ENCODE measurements around the gene DISC1. TPM values are rescaled to one million over a fixed set of nuclear protein-coding genes. Genes with fewer than 3 reads are reported as not detected.

Gene DISC1
- total RNA-seq, 1 experiment from 2014 or later, result 2.8 TPM

DNA sequence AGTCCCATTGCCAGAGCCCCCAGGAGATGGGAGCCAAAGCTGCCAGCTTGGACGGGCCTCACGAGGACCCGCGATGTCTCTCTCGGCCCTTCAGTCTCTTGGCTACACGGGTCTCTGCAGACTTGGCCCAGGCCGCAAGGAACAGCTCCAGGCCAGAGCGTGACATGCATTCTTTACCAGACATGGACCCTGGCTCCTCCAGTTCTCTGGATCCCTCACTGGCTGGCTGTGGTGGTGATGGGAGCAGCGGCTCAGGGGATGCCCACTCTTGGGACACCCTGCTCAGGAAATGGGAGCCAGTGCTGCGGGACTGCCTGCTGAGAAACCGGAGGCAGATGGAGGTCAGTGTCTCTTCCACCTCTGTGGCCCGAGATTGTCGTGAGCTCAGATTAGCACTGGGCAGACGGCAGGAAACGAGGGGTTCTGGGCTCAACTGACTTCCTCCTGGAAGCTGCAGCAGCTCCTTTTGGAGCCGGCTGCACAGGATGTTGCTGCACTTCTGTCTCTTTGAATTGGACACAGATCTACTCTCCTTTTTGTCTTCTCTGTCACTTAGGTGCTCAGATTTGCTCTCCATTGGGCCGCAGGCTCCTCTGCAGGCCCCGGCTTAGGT lies 68.0 kb downstream of the DISC1 start:
- no peaks in the 10 kb centered on the region for H3K36me3 ChIP-seq
- H3K4me3 ChIP-seq, result no peak overlapping the region
- no peaks in the 10 kb centered on the region for H3K27me3 ChIP-seq
- DNase-seq, result no peak
- H3K9me3 ChIP-seq, result no peaks in the 10 kb centered on the region

DNA sequence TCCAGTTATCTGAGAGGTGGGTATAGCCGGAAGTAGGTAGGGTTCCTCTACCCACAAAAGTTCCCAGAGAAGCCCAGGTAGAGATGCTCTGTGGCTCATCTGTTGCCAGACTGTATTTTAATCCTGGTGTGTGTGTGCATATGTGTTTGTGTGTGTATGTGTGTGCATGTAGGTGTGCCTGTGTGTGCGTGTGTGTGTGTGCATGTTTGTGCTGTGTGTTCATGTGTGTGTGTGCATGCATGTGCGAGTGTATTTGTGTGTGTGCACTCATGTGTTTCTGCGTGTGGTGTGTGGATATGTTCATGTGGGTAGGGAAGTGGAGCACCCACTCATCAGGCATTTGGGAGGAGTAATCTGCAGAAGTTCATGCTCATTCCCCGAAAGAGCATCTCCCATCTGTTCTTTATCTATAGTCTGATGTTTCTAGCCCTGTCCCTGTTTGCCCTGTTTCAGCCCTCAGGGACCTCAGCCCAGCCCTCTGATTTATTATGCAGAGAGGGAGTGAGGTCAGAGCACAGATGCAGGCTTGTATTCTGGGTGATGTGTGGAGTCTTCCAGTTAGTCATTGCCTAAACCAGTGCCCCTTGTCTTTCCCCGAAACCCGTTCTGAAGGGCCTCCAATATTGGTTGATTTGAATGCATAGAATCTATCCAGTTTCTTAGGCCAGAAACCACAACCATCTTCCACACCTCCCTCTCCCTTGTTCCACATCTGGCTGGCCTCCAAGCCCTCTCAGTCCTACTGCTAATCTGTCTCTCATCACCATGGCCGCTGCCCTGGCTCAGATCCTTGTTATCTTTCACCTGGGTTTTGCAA lies 69.1 kb downstream of the DISC1 start:
- H3K4me3 ChIP-seq, result no peak overlapping the region
- DNase-seq, result no peak
- H3K9me3 ChIP-seq, result no peaks in the 10 kb centered on the region
- no peaks in the 10 kb centered on the region for H3K27me3 ChIP-seq
- H3K36me3 ChIP-seq, result no peaks in the 10 kb centered on the region

DNA sequence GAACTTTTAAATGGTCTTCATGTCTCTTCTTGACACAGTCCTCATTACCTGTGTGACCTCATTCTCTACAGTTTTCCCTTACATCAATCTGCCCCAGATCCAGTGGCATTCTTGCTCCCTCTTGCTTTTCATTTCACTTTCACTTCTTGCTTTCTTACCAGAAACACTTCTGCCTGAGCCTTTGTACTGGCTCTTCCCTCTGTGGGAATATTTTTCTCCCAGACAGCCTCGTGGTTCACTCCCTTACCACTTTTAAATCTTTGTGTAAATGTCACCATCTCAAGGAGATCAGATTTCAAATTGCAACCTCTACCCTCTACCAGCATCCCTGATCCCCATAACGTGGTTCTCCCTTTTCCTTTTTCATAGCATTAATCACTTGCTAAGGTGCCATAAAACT lies 73.2 kb downstream of the DISC1 start:
- H3K4me3 ChIP-seq, result no peak overlapping the region

DNA sequence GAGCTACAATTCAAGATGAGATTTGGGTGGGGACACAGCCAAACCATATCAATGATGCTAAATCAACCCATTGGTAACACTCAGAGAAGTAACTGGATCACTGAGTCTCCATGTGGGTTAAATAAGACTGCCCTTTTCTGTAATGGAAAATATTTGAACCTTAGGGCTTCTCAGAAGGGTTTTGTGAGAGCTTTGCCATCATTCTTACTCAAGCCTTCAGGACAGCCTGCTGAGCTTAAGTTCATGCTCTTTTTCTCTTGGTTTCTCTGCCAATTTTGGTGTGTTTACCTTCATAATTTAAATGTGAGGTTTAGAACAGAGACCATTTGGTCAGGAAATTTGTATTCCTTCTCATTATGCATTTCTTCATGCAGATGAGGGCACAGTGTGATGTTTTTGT lies 74.7 kb downstream of the DISC1 start:
- DNase-seq, result no peak

More for the DNA sequence above, 73.2 kb downstream of the DISC1 start:
- Histone ChIP-seq H3K27me3 (no peaks in the 10 kb centered on the region), H3K9me3 (no peaks in the 10 kb centered on the region), H3K36me3 (no peaks in the 10 kb centered on the region; the same call in 1 of the 2 replicates)
- no peak for DNase-seq

DNA sequence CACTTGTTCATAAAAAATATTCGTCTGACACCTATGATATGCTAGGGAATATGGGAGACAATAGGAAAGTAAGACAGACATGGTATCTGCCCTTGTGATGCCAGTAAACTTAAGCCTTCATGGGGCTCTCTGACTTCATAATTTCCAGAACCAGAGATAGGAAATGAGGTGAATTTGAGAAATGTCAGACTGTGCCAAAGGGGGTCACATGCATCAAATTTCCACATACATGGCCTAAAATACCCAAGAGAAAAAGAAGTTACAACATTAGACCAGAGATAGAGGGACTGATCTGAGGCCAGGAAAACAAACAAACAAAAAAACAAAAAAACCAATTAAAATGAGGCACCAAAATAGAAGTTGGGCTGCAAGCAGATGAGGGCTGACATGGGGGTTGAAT lies 75.7 kb downstream of the DISC1 start:
- DNase-seq, result no peak
- no peaks in the 10 kb centered on the region; the same call in 1 of the 2 replicates for H3K36me3 ChIP-seq
- H3K27me3 ChIP-seq, result no peaks in the 10 kb centered on the region

More for the DNA sequence above, 74.7 kb downstream of the DISC1 start:
- Histone ChIP-seq H3K4me3 (no peak overlapping the region), H3K27me3 (no peaks in the 10 kb centered on the region), H3K9me3 (no peaks in the 10 kb centered on the region), H3K36me3 (no peaks in the 10 kb centered on the region; the same call in 1 of the 2 replicates)

DNA sequence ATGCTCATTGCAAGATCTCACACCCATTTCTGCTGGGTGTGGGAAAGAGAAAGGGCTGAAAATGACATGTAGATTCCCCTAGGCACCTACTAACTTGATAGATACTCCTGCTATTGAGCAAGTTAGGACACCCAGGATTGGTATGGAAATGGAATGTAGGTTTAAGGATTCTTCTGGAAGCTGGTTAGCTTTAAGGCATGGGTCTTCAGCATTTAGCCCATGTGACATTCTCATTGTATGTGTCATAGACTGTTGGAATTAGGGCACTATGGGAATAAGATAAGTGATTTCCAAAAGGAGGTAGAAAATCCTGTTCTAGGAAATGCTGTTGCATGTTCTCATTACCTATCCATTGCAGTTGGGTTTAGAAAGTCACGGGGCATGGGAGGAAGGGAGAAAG lies 76.2 kb downstream of the DISC1 start:
- Histone ChIP-seq H3K36me3 (no peaks in the 10 kb centered on the region; the same call in 1 of the 2 replicates), H3K9me3 (no peaks in the 10 kb centered on the region), H3K4me3 (no peak overlapping the region), H3K27me3 (no peaks in the 10 kb centered on the region)
- no peak for DNase-seq

More for the DNA sequence above, 75.7 kb downstream of the DISC1 start:
- no peaks in the 10 kb centered on the region for H3K9me3 ChIP-seq
- no peak overlapping the region for H3K4me3 ChIP-seq

DNA sequence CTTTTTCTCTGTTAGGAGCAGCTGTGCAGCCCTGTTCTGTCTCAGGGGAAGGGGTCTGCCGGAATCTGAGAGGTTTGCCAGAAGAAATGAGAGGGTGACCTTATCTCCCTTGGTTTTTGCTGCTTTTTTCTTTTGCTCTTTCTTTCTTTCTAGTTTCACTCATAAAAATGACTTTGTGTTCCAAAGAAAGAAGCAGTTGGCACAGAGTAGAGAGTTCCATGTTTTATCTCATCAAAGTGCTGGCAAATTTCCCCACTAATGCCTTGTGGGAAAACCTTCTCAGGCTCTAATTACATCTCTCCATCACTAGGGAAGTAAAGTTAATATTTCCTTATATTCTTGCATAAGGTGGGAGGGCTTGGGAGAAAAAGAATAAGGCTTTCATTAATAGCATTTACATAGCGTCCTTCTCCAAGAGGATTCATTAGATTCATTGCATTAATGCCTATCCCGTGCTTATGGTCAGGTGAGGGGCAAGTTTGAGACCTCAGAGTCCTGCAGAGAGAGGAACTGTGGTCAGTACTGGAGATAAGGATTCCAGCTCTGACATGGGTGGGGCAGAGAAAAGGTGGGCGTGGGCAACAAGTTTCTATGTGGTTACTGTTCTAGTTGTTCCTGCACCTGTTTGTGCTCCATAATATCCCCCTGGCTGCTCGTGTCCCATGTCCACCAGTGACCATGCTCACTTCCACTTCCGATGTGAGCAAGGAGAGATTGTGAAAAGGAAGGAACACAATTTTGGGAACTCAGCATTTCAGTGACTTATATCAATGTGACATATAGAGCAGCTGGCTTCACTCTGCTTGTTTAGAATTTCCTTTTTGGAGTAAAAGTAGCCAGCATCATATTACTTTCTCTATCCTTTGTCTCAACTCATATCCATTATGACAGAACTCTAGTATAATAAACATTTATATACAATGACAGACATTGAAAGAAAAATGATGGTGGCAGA lies 79.5 kb downstream of the DISC1 start:
- H3K27me3 ChIP-seq, result no peaks in the 10 kb centered on the region
- H3K36me3 ChIP-seq, result no peaks in the 10 kb centered on the region; the same call in 1 of the 2 replicates
- H3K9me3 ChIP-seq, result no peaks in the 10 kb centered on the region
- H3K4me3 ChIP-seq, result no peak overlapping the region
- DNase-seq, result no peak

DNA sequence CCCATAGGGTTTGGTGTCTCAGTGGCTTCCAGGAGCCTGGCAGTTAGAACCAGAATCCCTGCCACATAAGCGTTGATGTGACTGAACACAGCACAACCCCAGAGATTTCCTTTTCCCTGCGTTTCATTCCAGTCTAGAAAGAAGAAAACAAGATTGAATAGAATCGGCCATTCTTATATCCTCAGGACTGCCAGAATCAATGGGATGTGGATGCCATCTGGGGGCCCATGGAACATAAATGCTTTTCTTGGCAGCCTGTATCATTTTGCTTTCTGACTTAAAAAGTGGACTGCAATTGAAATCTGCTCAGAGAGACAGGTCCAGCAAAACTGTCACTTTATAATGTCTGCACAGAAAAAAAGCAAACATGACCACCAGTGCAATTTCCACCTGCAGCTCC lies 80.3 kb downstream of the DISC1 start:
- H3K36me3 ChIP-seq, result no peaks in the 10 kb centered on the region; the same call in 1 of the 2 replicates
- H3K27me3 ChIP-seq, result no peaks in the 10 kb centered on the region
- DNase-seq, result no peak
- no peaks in the 10 kb centered on the region for H3K9me3 ChIP-seq
- H3K4me3 ChIP-seq, result no peak overlapping the region

DNA sequence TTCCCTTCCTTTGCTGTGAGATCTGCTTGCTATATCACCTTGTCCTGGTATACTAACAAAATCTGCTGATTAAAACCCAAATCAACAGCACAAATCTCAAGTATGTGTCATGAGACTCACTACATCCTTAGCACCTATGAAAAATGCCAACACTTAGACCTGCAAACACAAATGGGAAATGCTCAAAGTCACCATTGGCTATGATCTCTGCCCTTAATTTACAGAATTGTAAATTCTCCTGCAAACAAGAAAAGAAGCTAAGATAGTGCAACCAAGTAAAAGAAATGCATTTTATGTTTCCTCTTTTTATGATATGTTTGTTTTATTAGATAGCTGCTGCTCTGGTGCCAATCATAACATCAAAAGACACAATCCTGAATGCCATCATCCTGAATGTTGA lies 80.8 kb downstream of the DISC1 start:
- Histone ChIP-seq H3K36me3 (no peaks in the 10 kb centered on the region), H3K9me3 (no peaks in the 10 kb centered on the region), H3K4me3 (no peak overlapping the region), H3K27me3 (no peaks in the 10 kb centered on the region)
- DNase-seq, result no peak

DNA sequence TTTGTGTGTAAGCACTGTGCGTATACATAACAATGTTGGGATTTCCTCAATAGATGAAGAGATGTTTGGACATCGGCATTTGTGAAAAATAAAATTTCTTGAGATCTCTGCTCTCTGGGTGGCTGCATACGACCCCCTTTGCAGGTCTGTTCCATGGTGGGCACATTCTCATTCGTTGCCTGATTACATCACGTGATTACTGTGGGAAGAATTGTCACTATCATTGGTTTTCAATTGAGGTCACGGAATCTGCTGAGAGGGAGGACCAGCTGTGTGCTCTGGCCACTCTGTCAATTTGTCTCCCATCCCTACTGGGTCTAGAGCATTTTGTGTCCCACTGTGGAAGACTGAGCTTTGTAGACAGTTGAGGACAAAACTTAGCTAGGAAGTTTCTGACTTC lies 81.8 kb downstream of the DISC1 start:
- Histone ChIP-seq H3K9me3 (no peaks in the 10 kb centered on the region), H3K36me3 (no peaks in the 10 kb centered on the region), H3K27me3 (no peaks in the 10 kb centered on the region), H3K4me3 (no peak overlapping the region)
- no peak for DNase-seq

DNA sequence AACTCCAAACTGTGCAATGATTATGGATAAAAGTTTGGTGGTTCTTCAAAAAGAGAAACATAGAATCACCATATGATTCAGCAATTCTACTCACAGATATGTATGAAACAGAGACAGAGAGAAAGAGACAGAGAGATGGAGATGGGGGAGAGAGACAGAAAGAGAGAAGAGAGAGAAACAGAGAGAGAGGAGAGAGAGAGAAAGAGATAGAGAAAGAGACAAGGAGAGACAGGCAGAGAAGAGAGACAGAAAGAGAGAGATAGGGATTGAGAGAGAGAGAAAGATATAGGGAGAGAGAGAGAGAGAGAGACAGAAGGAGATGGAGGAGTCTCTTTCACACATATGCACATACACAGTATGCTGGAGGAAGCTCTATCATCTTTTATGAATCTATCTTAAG lies 87.8 kb downstream of the DISC1 start:
- Histone ChIP-seq H3K9me3 (no peaks in the 10 kb centered on the region), H3K4me3 (no peak overlapping the region), H3K36me3 (no peaks in the 10 kb centered on the region), H3K27me3 (no peaks in the 10 kb centered on the region)
- DNase-seq, result no peak

DNA sequence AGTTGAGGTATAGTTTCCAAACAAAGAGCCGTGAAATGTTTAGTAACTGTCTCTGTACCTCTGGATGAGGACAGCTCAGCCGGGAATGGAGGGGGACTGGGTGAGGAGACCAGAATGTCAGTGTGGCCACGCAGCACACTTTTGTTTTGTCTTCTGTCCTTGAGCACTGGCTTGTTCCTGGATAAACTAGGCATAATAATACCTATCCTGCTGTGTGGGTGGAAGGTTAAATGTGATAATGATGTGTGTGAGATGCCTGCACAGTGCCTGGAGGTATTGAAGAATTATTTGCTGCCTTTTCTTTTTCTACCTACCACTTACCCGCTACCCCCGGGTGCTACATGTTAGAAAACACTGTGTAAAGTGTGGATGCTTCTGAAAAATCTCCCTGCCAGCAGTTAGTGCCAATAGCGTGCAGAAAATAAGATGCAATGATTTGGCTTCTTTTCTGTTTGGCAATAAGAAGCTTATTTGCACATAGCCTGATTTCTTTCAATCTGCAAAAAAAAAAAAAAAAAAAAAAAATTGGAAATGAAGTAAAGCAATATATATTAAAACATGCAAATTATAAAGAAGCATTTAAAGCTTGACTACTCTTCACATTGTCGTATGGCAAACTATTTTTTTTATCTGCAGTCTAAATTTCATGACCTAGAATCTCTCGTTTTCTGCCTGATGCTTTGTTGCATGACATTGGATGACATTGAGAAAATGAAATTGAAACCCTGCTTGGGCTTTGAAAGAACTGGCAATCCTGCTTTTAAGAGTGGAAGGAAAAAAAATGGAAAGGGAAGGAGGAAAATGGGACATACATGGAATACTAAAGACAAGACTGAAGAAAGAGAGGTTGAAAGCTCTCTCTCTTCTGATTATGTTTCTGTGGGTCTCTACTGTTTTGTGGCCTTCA lies 89.5 kb downstream of the DISC1 start:
- no peak overlapping the region for H3K4me3 ChIP-seq
- H3K9me3 ChIP-seq, result no peaks in the 10 kb centered on the region
- no peak for DNase-seq
- H3K36me3 ChIP-seq, result no peaks in the 10 kb centered on the region
- H3K27me3 ChIP-seq, result no peaks in the 10 kb centered on the region

DNA sequence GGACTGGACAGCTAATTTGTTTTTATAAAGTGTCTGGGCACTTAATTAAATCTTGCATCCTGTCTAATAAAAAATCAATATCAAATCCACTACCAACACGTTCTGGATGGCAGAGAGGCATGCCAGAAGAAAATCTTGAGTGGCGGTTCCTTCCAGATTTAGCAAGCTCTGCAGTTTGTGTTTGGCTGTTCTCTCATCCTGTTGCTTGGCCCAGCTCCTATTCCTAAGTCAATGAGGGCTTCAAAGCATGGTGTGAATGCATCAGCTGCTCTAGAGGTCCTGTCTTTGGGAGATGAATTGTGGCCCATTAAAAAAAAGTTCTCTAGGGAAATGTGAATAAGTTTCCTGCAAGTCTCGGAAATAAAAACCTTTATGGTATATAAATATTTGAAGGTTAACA lies 90.3 kb downstream of the DISC1 start:
- Histone ChIP-seq H3K27me3 (no peaks in the 10 kb centered on the region), H3K4me3 (no peak overlapping the region)
- no peak for DNase-seq

DNA sequence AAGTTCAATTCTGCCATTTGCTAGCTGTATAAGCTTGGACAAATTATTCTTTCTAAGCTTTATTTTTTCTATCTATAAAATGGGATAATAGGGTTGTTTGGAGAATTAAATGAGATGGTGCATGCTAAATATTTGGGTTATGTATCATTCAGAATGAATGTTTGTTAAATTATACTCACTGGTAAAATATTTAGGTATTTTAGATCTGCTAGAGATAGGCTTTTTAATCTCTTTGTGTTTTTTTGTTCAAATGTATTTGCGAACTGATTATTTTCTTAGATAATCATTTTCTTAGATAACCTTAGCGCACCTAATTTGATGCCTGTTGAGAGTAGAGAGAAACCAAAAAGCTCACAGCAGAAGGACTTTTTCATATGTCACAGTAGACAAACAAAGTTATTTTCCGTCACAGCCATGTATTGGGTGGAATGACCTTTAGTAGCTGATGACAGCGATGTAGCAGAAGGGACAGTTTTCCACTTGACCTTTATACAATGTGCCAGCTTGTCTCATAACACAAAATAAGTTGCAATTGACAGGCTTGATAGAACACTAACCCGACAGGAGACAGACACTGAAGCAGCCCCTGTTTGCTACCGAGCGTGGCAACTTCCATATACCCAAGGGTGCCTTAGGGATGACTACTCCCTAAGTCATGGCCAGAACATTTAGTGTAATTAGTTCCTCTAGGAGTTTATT lies 93.0 kb downstream of the DISC1 start:
- Histone ChIP-seq H3K27me3 (no peaks in the 10 kb centered on the region), H3K36me3 (no peaks in the 10 kb centered on the region), H3K4me3 (no peak overlapping the region), H3K9me3 (no peaks in the 10 kb centered on the region)
- no peak for DNase-seq

More for the DNA sequence above, 90.3 kb downstream of the DISC1 start:
- H3K9me3 ChIP-seq, result no peaks in the 10 kb centered on the region
- no peaks in the 10 kb centered on the region for H3K36me3 ChIP-seq

DNA sequence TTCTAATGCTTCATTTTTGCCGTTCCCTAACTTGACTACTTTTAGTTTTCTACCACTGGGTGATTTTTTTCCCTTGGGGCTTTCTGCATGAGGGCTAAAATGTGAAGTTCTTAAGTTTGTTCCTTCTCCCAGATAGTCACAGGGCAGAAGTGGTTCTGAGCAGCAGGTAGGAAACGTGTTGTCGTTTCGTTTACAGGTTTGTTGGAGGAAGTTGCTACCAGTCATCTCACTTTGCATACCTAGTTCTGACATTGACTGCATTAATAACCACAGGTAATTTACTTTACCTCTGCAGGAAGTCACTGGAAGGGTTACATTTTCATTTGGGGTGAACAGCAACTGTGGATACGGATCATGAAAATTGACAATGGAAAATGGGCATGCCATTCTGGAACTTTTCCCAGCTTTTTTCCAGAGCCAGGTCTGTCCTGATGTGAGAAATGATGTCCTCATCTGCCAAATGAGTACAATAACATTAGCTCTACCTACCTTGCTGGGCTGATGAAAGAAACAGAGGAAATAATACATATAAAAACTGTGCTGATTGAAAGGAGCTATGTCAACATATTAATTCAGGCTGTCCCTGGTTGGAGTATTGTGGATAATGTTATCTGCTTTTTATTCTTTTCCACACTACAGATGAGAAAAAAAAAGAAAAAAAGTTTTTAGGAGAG lies 94.2 kb downstream of the DISC1 start:
- no peak overlapping the region for H3K4me3 ChIP-seq
- H3K27me3 ChIP-seq, result no peaks in the 10 kb centered on the region
- no peak for DNase-seq

More for the DNA sequence above, 94.2 kb downstream of the DISC1 start:
- no peaks in the 10 kb centered on the region for H3K9me3 ChIP-seq
- no peaks in the 10 kb centered on the region for H3K36me3 ChIP-seq

Data from MG63 (cell line).